HG03571 (cell line): ENCODE data around the gene SGCD.

Experiments
- ATAC-seq: cut with Tn5 transposase; IDR thresholded peaks from one replicate; pipeline ENCODE4 v1.9.1; 2021; ENCODE audit not compliant: unreplicated experiment

The SGCD gene

GRCh38 chr5:156326718-156327259 lies at the start of gene SGCD:
SGCD (plus strand) TSS chr5:156327164.
- ATAC-seq = no peak

- ATAC-seq = no peak
Observed at GRCh38 chr5:156277290-156277689, 49.7 kb upstream of the SGCD start.

- no peak for ATAC-seq
Observed at GRCh38 chr5:156295431-156295830, 31.5 kb upstream of the SGCD start.

- ATAC-seq = no peak
Observed at GRCh38 chr5:156310115-156310514, 16.8 kb upstream of the SGCD start.

- ATAC-seq = no peak
Observed at GRCh38 chr5:156312897-156313694, 13.9 kb upstream of the SGCD start.

GRCh38 chr5:156314416-156314815 lies 12.5 kb upstream of the SGCD start:
- no peak for ATAC-seq

- ATAC-seq = no peak
Observed at GRCh38 chr5:156322666-156323065, 4.3 kb upstream of the SGCD start.

- ATAC-seq = no peak
Observed at GRCh38 chr5:156327296-156327695, 332 bp downstream of the SGCD start.

- ATAC-seq = no peak
Observed at GRCh38 chr5:156328161-156328560, 1.2 kb downstream of the SGCD start.

GRCh38 chr5:156328766-156329165 lies 1.8 kb downstream of the SGCD start:
- no peak for ATAC-seq

GRCh38 chr5:156329171-156329611 lies 2.2 kb downstream of the SGCD start:
- ATAC-seq = no peak

GRCh38 chr5:156330141-156330870 lies 3.3 kb downstream of the SGCD start:
- no peak for ATAC-seq

- no peak for ATAC-seq
Observed at GRCh38 chr5:156331181-156331580, 4.2 kb downstream of the SGCD start.

- no peak for ATAC-seq
Observed at GRCh38 chr5:156331845-156332244, 4.9 kb downstream of the SGCD start.

- ATAC-seq = no peak
Observed at GRCh38 chr5:156332245-156332644, 5.3 kb downstream of the SGCD start.

GRCh38 chr5:156339139-156339841 lies 12.3 kb downstream of the SGCD start:
- ATAC-seq = no peak

- ATAC-seq = no peak
Observed at GRCh38 chr5:156340893-156341292, 13.9 kb downstream of the SGCD start.

GRCh38 chr5:156350256-156350655 lies 23.3 kb downstream of the SGCD start:
- no peak for ATAC-seq

GRCh38 chr5:156351423-156351822 lies 24.5 kb downstream of the SGCD start:
- ATAC-seq = no peak

- no peak for ATAC-seq
Observed at GRCh38 chr5:156354571-156354970, 27.6 kb downstream of the SGCD start.

- ATAC-seq = no peak
Observed at GRCh38 chr5:156356238-156356637, 29.3 kb downstream of the SGCD start.
